CD1c-positive myeloid dendritic cell (primary cell): ENCODE data around the gene ZNF311.
"Not testable (repeated sequence)": the region's sequence is repeated elsewhere in the genome, so short reads cannot be mapped to it uniquely, and the experiment has no call there.

ENCODE experiments used
- DNase-seq: peaks from one replicate; pipeline ENCODE4 v3.0.0-alpha.2; 2016; ENCODE audit errors: extremely low spot score

The ZNF311 gene

GRCh38 chr6:28982476-28983266, 22.4 kb downstream of the ZNF311 start:
- DNase-seq = peak; percentile 28

GRCh38 chr6:28981833-28982475, 23.2 kb downstream of the ZNF311 start:
- peak; percentile 96 for DNase-seq

- DNase-seq = peak; percentile 93
Measured at GRCh38 chr6:28981431-28981832, 23.7 kb downstream of the ZNF311 start.

GRCh38 chr6:28980852-28981430, 24.2 kb downstream of the ZNF311 start:
- peak; percentile 66 for DNase-seq

- no peak for DNase-seq
Measured at GRCh38 chr6:28980137-28980851, 24.8 kb downstream of the ZNF311 start.

GRCh38 chr6:28979679-28980078, 25.4 kb downstream of the ZNF311 start:
- no peak for DNase-seq

- no peak for DNase-seq
Measured at GRCh38 chr6:28978959-28979561, 26.1 kb downstream of the ZNF311 start.

- no peak for DNase-seq
Measured at GRCh38 chr6:28978133-28978491, 27.0 kb downstream of the ZNF311 start.

- DNase-seq = peak; percentile 73
Measured at GRCh38 chr6:28977341-28978132, 27.6 kb downstream of the ZNF311 start.

GRCh38 chr6:28976677-28977076, 28.4 kb downstream of the ZNF311 start:
- no peak for DNase-seq

- no peak for DNase-seq
Measured at GRCh38 chr6:28974505-28974904, 30.6 kb downstream of the ZNF311 start.

- not testable (repeated sequence) for DNase-seq
Measured at GRCh38 chr6:28970056-28970455, 35.1 kb downstream of the ZNF311 start.

GRCh38 chr6:28969129-28969528, 36.0 kb downstream of the ZNF311 start:
- no peak for DNase-seq

- DNase-seq = no peak
Measured at GRCh38 chr6:28968476-28968875, 36.6 kb downstream of the ZNF311 start.

- DNase-seq = no peak
Measured at GRCh38 chr6:28965706-28966105, 39.4 kb downstream of the ZNF311 start.

GRCh38 chr6:28960846-28961500, 44.1 kb downstream of the ZNF311 start:
- no peak for DNase-seq

- DNase-seq = not testable (repeated sequence)
Measured at GRCh38 chr6:28958561-28959243, 46.4 kb downstream of the ZNF311 start.

GRCh38 chr6:28957795-28958314, 47.3 kb downstream of the ZNF311 start:
- not testable (repeated sequence) for DNase-seq

- no peak for DNase-seq
Measured at GRCh38 chr6:28956331-28956730, 48.8 kb downstream of the ZNF311 start.
